HepG2 (cell line): ENCODE measurements around the gene NCOA7.

Experiments
- CBX5 ChIP-seq: sonication (generic); formaldehyde crosslinking; IDR thresholded peaks from 2 replicates; pipeline ENCODE4 v1.4.0; 2020; ENCODE audit warnings: missing genetic modification reagents, borderline replicate concordance
- CCAR2 ChIP-seq: fragments of 200-400 bp; formaldehyde crosslinking; optimal IDR thresholded peaks from 2 replicates; pipeline ENCODE3; 2018; ENCODE audit warnings: low read depth, mild to moderate bottlenecking, low read length, moderate library complexity
- ELF1 ChIP-seq: sonication (generic); formaldehyde crosslinking; IDR thresholded peaks from 2 replicates; pipeline ENCODE4 v1.4.0; 2020; ENCODE audit warnings: missing genetic modification reagents
- EZH2 ChIP-seq: conservative IDR thresholded peaks from 2 replicates; pipeline ENCODE4 v1.6.1; 2012; ENCODE audit warnings: mild to moderate bottlenecking, low read depth, low read length, moderate library complexity
- FOXM1 ChIP-seq: sonication (generic); formaldehyde crosslinking; IDR thresholded peaks from 2 replicates; pipeline ENCODE4 v1.5.0; 2020; ENCODE audit warnings: missing genetic modification reagents
- NFE2 ChIP-seq: sonication (generic); formaldehyde crosslinking; IDR thresholded peaks from 2 replicates; pipeline ENCODE4 v1.4.0; 2020; ENCODE audit warnings: missing genetic modification reagents
- RBM22 ChIP-seq: fragments of 200-400 bp; formaldehyde crosslinking; optimal IDR thresholded peaks from 2 replicates; pipeline ENCODE3; 2017; ENCODE audit warnings: mild to moderate bottlenecking, low read length, moderate library complexity
- SAFB2 ChIP-seq: sonication (generic); formaldehyde crosslinking; IDR thresholded peaks from 2 replicates; pipeline ENCODE4 v1.5.1; 2020; ENCODE audit warnings: missing genetic modification reagents, low read depth, mild to moderate bottlenecking, borderline replicate concordance
- ZFP1 ChIP-seq: IDR thresholded peaks from 2 replicates; pipeline ENCODE4 v1.6.1; 2016
- ZKSCAN1 ChIP-seq: fragments of 150-350 bp; IDR thresholded peaks from 2 replicates; pipeline ENCODE4 v1.6.1; 2014; ENCODE audit warnings: low read length
- TF ChIP-seq, protein P1 (sequence below): sonication (generic); formaldehyde crosslinking; IDR thresholded peaks from 2 replicates; pipeline ENCODE4 v1.5.0; 2020; ENCODE audit warnings: mild to moderate bottlenecking, missing genetic modification reagents, moderate library complexity
- TF ChIP-seq, protein P2 (sequence below), 2 experiments: sonication (generic) in 1 of 2; formaldehyde crosslinking in 1 of 2; IDR thresholded peaks; 2 replicates each; pipeline versions ENCODE4 v1.5.1 to v1.6.1; 2011 to 2020; ENCODE audit warnings: borderline replicate concordance in 1 of 2, low read depth in 1 of 2, low read length in 1 of 2, mild to moderate bottlenecking in 1 of 2, missing genetic modification reagents in 1 of 2, moderate library complexity in 1 of 2

DNA sequence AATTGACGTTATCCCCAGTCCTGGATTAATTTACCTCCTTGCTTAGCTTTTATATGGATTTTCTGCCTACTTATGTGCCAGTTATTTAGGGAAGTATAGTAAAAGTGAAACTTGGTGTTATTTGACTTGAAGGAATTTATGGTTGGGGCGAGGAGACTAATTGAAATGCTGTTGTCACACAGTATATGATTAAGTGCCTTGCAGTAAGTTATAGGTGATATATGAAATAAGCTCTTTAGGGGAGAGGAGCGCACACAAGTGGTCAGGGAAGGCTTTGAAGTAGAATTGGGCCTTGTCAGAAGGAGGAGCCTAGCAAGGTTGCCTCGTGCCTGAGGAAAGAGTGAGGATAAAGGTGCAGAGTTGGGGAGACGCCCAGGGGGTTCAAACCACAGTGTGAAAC is 20.5 kb downstream of the NCOA7 start:
- no peak for TF ChIP-seq ZFP1 (CRISPR knock-in tag)
- TF ChIP-seq EZH2 = no peak
- no peak for TF ChIP-seq ZKSCAN1
- no peak for TF ChIP-seq SAFB2
- TF ChIP-seq, protein P1, sequence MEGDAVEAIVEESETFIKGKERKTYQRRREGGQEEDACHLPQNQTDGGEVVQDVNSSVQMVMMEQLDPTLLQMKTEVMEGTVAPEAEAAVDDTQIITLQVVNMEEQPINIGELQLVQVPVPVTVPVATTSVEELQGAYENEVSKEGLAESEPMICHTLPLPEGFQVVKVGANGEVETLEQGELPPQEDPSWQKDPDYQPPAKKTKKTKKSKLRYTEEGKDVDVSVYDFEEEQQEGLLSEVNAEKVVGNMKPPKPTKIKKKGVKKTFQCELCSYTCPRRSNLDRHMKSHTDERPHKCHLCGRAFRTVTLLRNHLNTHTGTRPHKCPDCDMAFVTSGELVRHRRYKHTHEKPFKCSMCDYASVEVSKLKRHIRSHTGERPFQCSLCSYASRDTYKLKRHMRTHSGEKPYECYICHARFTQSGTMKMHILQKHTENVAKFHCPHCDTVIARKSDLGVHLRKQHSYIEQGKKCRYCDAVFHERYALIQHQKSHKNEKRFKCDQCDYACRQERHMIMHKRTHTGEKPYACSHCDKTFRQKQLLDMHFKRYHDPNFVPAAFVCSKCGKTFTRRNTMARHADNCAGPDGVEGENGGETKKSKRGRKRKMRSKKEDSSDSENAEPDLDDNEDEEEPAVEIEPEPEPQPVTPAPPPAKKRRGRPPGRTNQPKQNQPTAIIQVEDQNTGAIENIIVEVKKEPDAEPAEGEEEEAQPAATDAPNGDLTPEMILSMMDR (CRISPR knock-in tag) = no peak
- TF ChIP-seq RBM22 = no peak
- no peak for TF ChIP-seq CBX5 (CRISPR knock-in tag)
- TF ChIP-seq FOXM1 (CRISPR knock-in tag) = no peak
- TF ChIP-seq CCAR2 = no peak
- TF ChIP-seq NFE2 (CRISPR knock-in tag) = no peak
- no peak for TF ChIP-seq ELF1 (CRISPR knock-in tag)
- TF ChIP-seq, protein P2, sequence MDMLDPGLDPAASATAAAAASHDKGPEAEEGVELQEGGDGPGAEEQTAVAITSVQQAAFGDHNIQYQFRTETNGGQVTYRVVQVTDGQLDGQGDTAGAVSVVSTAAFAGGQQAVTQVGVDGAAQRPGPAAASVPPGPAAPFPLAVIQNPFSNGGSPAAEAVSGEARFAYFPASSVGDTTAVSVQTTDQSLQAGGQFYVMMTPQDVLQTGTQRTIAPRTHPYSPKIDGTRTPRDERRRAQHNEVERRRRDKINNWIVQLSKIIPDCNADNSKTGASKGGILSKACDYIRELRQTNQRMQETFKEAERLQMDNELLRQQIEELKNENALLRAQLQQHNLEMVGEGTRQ (IDR thresholded peaks at IDR 0.05; ENCODE audit: low read depth, low read length) = no peak
- TF ChIP-seq, protein P2 (CRISPR knock-in tag; IDR thresholded peaks at IDR 0.05; ENCODE audit: borderline replicate concordance) = no peak
